Measurements from ENCODE around the gene ERCC6.

The ERCC6 gene

DNA sequence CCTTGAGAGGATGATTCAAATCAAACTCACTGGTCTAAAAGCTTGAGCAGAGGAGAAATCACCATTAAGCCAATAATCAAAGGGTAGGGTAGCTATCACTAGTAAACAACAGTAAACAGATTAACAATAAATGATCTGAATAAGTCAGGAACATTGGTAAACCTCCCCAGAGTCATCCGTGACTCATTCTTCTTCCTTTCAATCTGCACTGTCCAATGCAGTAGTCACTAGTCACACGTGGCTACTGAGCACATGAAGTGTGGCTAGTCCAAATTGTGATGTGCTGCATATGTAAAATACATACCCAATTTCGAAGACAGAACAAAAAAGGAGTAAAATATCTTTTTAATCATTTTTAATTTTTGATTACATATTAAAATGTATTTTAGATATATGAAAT, 64.0 kb downstream of the ERCC6 start:
- H3K4me3 ChIP-seq: no peak overlapping the region
- DNase-seq (ENCODE audit: low read depth, low spot score): no peak
- TF ChIP-seq POLR2AphosphoS5 (IDR thresholded peaks at IDR 0.05; ENCODE audit: borderline replicate concordance, low read depth, low read length): no peak
- no peak for TF ChIP-seq EZH2 (IDR thresholded peaks at IDR 0.05)
- no peak for TF ChIP-seq FOXP2 (optimal IDR thresholded peaks at IDR 0.05; ENCODE audit: control extremely low read depth, extremely low read length, insufficient read depth)

DNA sequence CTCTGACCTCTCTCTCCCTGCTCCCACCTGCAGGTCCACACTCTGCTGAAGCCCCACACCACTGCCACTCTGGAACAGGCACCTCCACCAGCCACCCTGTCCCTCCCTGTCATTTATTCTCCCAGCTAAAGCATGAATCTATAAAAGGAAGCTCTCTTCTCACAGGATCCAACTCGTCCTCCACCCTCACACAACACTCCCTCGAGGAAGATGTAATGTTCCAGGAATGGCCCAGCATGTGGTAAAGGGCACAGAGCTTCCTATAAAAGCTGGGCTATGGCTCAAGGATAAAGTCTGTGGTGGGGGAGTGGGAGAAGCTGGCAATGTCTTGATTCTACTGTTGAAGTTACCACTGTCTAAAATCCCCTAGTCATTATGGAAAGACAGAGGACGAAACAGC, 67.4 kb downstream of the ERCC6 start:
- H3K36me3 ChIP-seq (ENCODE audit: insufficient read depth, low read length): no peaks in the 10 kb centered on the region

More for the DNA sequence above, 64.0 kb downstream of the ERCC6 start:
- no peaks in the 10 kb centered on the region for H3K36me3 ChIP-seq (ENCODE audit: insufficient read depth, low read length)
- H3K9me3 ChIP-seq (ENCODE audit: low read depth, low read length): no peaks in the 10 kb centered on the region
- no peak overlapping the region for H3K27ac ChIP-seq
- H3K9ac ChIP-seq (ENCODE audit: insufficient read length): no peak overlapping the region

DNA sequence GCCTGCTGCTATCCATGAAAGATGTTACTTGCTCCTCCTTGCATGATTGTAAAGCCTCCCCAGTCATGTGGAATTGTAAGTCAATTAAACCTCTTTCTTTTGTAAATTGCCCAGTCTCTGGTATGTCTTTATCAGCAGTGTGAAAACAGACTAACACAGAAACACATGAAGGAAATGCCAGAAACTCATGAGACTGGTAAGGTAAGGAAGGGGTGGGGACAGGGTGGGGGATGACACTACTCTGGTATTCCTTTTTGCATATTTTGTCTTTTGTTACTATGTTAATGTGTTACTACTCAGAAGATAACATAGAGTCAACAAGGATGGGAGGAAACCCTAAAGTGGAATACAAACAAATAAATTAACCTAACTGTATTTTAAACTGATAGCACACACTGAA, 73.2 kb downstream of the ERCC6 start:
- Histone ChIP-seq H3K9me3 (ENCODE audit: low read depth, low read length) (no peaks in the 10 kb centered on the region), H3K27ac (no peak overlapping the region), H3K36me3 (ENCODE audit: insufficient read depth, low read length) (no peaks in the 10 kb centered on the region), H3K9ac (ENCODE audit: insufficient read length) (no peak overlapping the region), H3K4me3 (no peak overlapping the region)
- DNase-seq (ENCODE audit: low read depth, low spot score): no peak
- TF ChIP-seq POLR2AphosphoS5 (IDR thresholded peaks at IDR 0.05; ENCODE audit: borderline replicate concordance, low read depth, low read length): no peak
- no peak for TF ChIP-seq EZH2 (IDR thresholded peaks at IDR 0.05)
- no peak for TF ChIP-seq FOXP2 (optimal IDR thresholded peaks at IDR 0.05; ENCODE audit: control extremely low read depth, extremely low read length, insufficient read depth)

More for the DNA sequence above, 67.4 kb downstream of the ERCC6 start:
- H3K9ac ChIP-seq (ENCODE audit: insufficient read length): no peak overlapping the region
- no peaks in the 10 kb centered on the region for H3K9me3 ChIP-seq (ENCODE audit: low read depth, low read length)
- no peak for TF ChIP-seq POLR2AphosphoS5 (IDR thresholded peaks at IDR 0.05; ENCODE audit: borderline replicate concordance, low read depth, low read length)
- TF ChIP-seq FOXP2 (optimal IDR thresholded peaks at IDR 0.05; ENCODE audit: control extremely low read depth, extremely low read length, insufficient read depth): no peak
- TF ChIP-seq EZH2 (IDR thresholded peaks at IDR 0.05): no peak
- no peak overlapping the region for H3K4me3 ChIP-seq
- DNase-seq (ENCODE audit: low read depth, low spot score): no peak
- no peak overlapping the region for H3K27ac ChIP-seq

All from SK-N-MC (cell line).